Measurements from ENCODE around the gene LEKR1. TPM values are rescaled to one million over a fixed set of nuclear protein-coding genes. Genes with fewer than 3 reads are reported as not detected.

Gene LEKR1
- total RNA-seq, 1 experiment from 2014 or later = 1.3 TPM

- no peak overlapping the region for H3K4me3 Mint-ChIP-seq (ENCODE audit: unreplicated experiment)
- ChIA-PET CTCF (interaction anchor here (0.5 to 0.6 kb wide), 2 partner anchors 107 to 162 kb away, joined by 3 read pairs; no protein-coding TSS in a partner anchor), POLR2A (interaction anchor here (1.4 to 1.5 kb wide), 3 partner anchors 10 to 299 kb away, joined by 3 to 4 read pairs (median 3); no protein-coding TSS in a partner anchor)
- no peak for DNase-seq (ENCODE audit: unreplicated experiment)
- no TSS peak for BruUV-seq (replicated peaks)
- intact Hi-C loops (cut with micrococcal nuclease) = no loop called here
- H3K4me1 Mint-ChIP-seq (ENCODE audit: insufficient read depth, unreplicated experiment) = no peaks in the 10 kb centered on the region
- no peaks in the 10 kb centered on the region for H3K9me3 Mint-ChIP-seq (ENCODE audit: unreplicated experiment)
- TF ChIP-seq CTCF (IDR thresholded peaks at IDR 0.05; ENCODE audit: unreplicated experiment) = no peak
- no peaks in the 10 kb centered on the region for H3K27me3 Mint-ChIP-seq (ENCODE audit: insufficient read depth, unreplicated experiment)
- H3K36me3 Mint-ChIP-seq (ENCODE audit: insufficient read depth, unreplicated experiment) = no peaks in the 10 kb centered on the region
- no peak overlapping the region for H3K27ac Mint-ChIP-seq (ENCODE audit: low read depth, unreplicated experiment)
Observed at GRCh38 chr3:156973954-156974353, 147.8 kb downstream of the LEKR1 start.

GRCh38 chr3:156974931-156975330, 148.8 kb downstream of the LEKR1 start:
- TF ChIP-seq CTCF (IDR thresholded peaks at IDR 0.05; ENCODE audit: unreplicated experiment) = no peak
- intact Hi-C loops (cut with micrococcal nuclease) = no loop called here
- H3K9me3 Mint-ChIP-seq (ENCODE audit: unreplicated experiment) = no peaks in the 10 kb centered on the region
- BruUV-seq (replicated peaks) = no TSS peak
- CTCF ChIA-PET = interaction anchor here (0.5 to 0.9 kb wide), 3 partner anchors 26 to 283 kb away, joined by 3 to 5 read pairs (median 3); no protein-coding TSS in a partner anchor
- no peak for DNase-seq (ENCODE audit: unreplicated experiment)
- no peaks in the 10 kb centered on the region for H3K27me3 Mint-ChIP-seq (ENCODE audit: insufficient read depth, unreplicated experiment)
- H3K4me3 Mint-ChIP-seq (ENCODE audit: unreplicated experiment) = no peak overlapping the region
- no peaks in the 10 kb centered on the region for H3K4me1 Mint-ChIP-seq (ENCODE audit: insufficient read depth, unreplicated experiment)
- POLR2A ChIA-PET = interaction anchor here (0.6 to 1.4 kb wide), 4 partner anchors 35 to 300 kb away, joined by 3 to 4 read pairs (median 4); no protein-coding TSS in a partner anchor
- H3K27ac Mint-ChIP-seq (ENCODE audit: low read depth, unreplicated experiment) = no peak overlapping the region
- H3K36me3 Mint-ChIP-seq (ENCODE audit: insufficient read depth, unreplicated experiment) = no peaks in the 10 kb centered on the region

GRCh38 chr3:156975721-156976120, 149.6 kb downstream of the LEKR1 start:
- ChIA-PET POLR2A (interaction anchor here (0.7 kb wide), 1 partner anchor 158 kb away, joined by 3 read pairs; no protein-coding TSS in a partner anchor), CTCF (interaction anchor here (0.9 kb wide), 1 partner anchor 107 kb away, joined by 5 read pairs; no protein-coding TSS in a partner anchor)
- intact Hi-C loops (cut with micrococcal nuclease) = no loop called here
- Mint-ChIP-seq H3K27ac (ENCODE audit: low read depth, unreplicated experiment) (no peak overlapping the region), H3K36me3 (ENCODE audit: insufficient read depth, unreplicated experiment) (no peaks in the 10 kb centered on the region), H3K27me3 (ENCODE audit: insufficient read depth, unreplicated experiment) (no peaks in the 10 kb centered on the region), H3K4me3 (ENCODE audit: unreplicated experiment) (no peak overlapping the region), H3K9me3 (ENCODE audit: unreplicated experiment) (no peaks in the 10 kb centered on the region), H3K4me1 (ENCODE audit: insufficient read depth, unreplicated experiment) (no peaks in the 10 kb centered on the region)
- DNase-seq (ENCODE audit: unreplicated experiment) = no peak
- TF ChIP-seq CTCF (IDR thresholded peaks at IDR 0.05; ENCODE audit: unreplicated experiment) = no peak
- BruUV-seq (replicated peaks) = no TSS peak

- H3K4me3 Mint-ChIP-seq (ENCODE audit: unreplicated experiment) = no peak overlapping the region
- no peak for TF ChIP-seq CTCF (IDR thresholded peaks at IDR 0.05; ENCODE audit: unreplicated experiment)
- DNase-seq (ENCODE audit: unreplicated experiment) = no peak
- H3K9me3 Mint-ChIP-seq (ENCODE audit: unreplicated experiment) = no peaks in the 10 kb centered on the region
- no peaks in the 10 kb centered on the region for H3K36me3 Mint-ChIP-seq (ENCODE audit: insufficient read depth, unreplicated experiment)
- BruUV-seq (replicated peaks) = no TSS peak
- CTCF ChIA-PET = no interaction called here
- no peak overlapping the region for H3K27ac Mint-ChIP-seq (ENCODE audit: low read depth, unreplicated experiment)
- POLR2A ChIA-PET = no interaction called here
- H3K4me1 Mint-ChIP-seq (ENCODE audit: insufficient read depth, unreplicated experiment) = no peaks in the 10 kb centered on the region
- H3K27me3 Mint-ChIP-seq (ENCODE audit: insufficient read depth, unreplicated experiment) = no peaks in the 10 kb centered on the region
- intact Hi-C loops (cut with micrococcal nuclease) = no loop called here
Observed at GRCh38 chr3:156976933-156977332, 150.8 kb downstream of the LEKR1 start.
